Calu3 (cell line): ENCODE measurements around the gene GPSM1. TPM values are rescaled to one million over a fixed set of nuclear protein-coding genes. Genes with fewer than 3 reads are reported as not detected.

Experiments
- BruUV-seq: library from RNA; stranded (reverse); fragments of 400-500 nt; replicated peaks from 2 replicates; lab custom pipeline; 2021; lab: Mats Ljungman, UMichigan
- CTCF ChIA-PET: fragments of 300-600 bp; sonication (Branson Sonifier 250); formaldehyde crosslinking; loops from one replicate; lab custom pipeline; 2022; ENCODE audit warnings: antibody characterized with exemption; lab: Charles Lee
- DNase-seq: peaks from one replicate; pipeline ENCODE4 v3.0.0; 2022
- H3K27ac Mint-ChIP-seq: one replicate; pipeline ENCODE4 v1.8.0; 2022; ENCODE audit warnings: mixed read lengths; ENCODE audit not compliant: unreplicated experiment
- H3K27me3 Mint-ChIP-seq: one replicate; pipeline ENCODE4 v1.8.0; 2022; ENCODE audit warnings: mixed read lengths; ENCODE audit not compliant: unreplicated experiment
- H3K36me3 Mint-ChIP-seq: one replicate; pipeline ENCODE4 v1.8.0; 2022; ENCODE audit warnings: mild to moderate bottlenecking, moderate library complexity, mixed read lengths; ENCODE audit not compliant: insufficient read depth, unreplicated experiment
- H3K4me1 Mint-ChIP-seq: one replicate; pipeline ENCODE4 v1.8.0; 2022; ENCODE audit warnings: mild to moderate bottlenecking, low read depth, mixed read lengths; ENCODE audit not compliant: unreplicated experiment
- H3K4me3 Mint-ChIP-seq: one replicate; pipeline ENCODE4 v1.8.0; 2022; ENCODE audit warnings: mild to moderate bottlenecking, low read depth, moderate library complexity, mixed read lengths; ENCODE audit not compliant: unreplicated experiment
- H3K9me3 Mint-ChIP-seq: one replicate; pipeline ENCODE4 v1.8.0; 2022; ENCODE audit warnings: low read depth, mixed read lengths; ENCODE audit not compliant: unreplicated experiment
- CTCF ChIP-seq: fragments of 200-600 bp; IDR thresholded peaks from one replicate; pipeline ENCODE4 v1.8.0; 2022; ENCODE audit warnings: antibody characterized with exemption; ENCODE audit not compliant: unreplicated experiment
- intact Hi-C: fragments of 100-400 bp; cut with micrococcal nuclease; formaldehyde crosslinking; loops from one replicate; pipeline ENCODE4 v1.10.0; 2022; ENCODE audit not compliant: unreplicated experiment
- total RNA-seq: library from RNA; stranded (reverse); gene quantifications from 2 replicates; pipeline ENCODE4 v1.2.3, GENCODE V29; 2022

Gene GPSM1
- total RNA-seq, 1 experiment from 2014 or later, result 3.9 TPM

- no peaks in the 10 kb centered on the region for H3K4me1 Mint-ChIP-seq
Observed at GRCh38 chr9:136303066-136303824, 24.1 kb upstream of the GPSM1 start.

GRCh38 chr9:136303825-136304416 lies 23.4 kb upstream of the GPSM1 start, which contains the start of gene CCDC187:
Gene CCDC187 (minus strand): TSS chr9:136304094. CDS start chr9:136303830, 264 bp downstream.
- H3K9me3 Mint-ChIP-seq, result no peaks in the 10 kb centered on the region
- DNase-seq, result no peak
- H3K4me1 Mint-ChIP-seq, result no peaks in the 10 kb centered on the region
- no peak within 1 kb of the TSS for H3K4me3 Mint-ChIP-seq
- H3K36me3 Mint-ChIP-seq, result no peaks in the 10 kb centered on the region
- H3K27me3 Mint-ChIP-seq, result no peaks in the 10 kb centered on the region
- intact Hi-C loops, result no loop called here
- no TSS peak for BruUV-seq
- no peak within 1 kb of the TSS for H3K27ac Mint-ChIP-seq
- TF ChIP-seq CTCF, result no peak
- CTCF ChIA-PET, result no interaction called here

More at GRCh38 chr9:136303066-136303824, 24.1 kb upstream of the GPSM1 start:
- BruUV-seq, result no TSS peak
- intact Hi-C loops, result no loop called here
- no peaks in the 10 kb centered on the region for H3K9me3 Mint-ChIP-seq
- peak; percentile 21 for DNase-seq
- TF ChIP-seq CTCF, result no peak
- no peak overlapping the region for H3K4me3 Mint-ChIP-seq
- no peaks in the 10 kb centered on the region for H3K36me3 Mint-ChIP-seq
- H3K27ac Mint-ChIP-seq, result no peak overlapping the region
- H3K27me3 Mint-ChIP-seq, result no peaks in the 10 kb centered on the region
- CTCF ChIA-PET, result no interaction called here

- no peaks in the 10 kb centered on the region for H3K36me3 Mint-ChIP-seq
Observed at GRCh38 chr9:136304456-136304855, 22.9 kb upstream of the GPSM1 start.

GRCh38 chr9:136304981-136305380 lies 22.4 kb upstream of the GPSM1 start:
- Mint-ChIP-seq H3K9me3 (no peaks in the 10 kb centered on the region), H3K36me3 (no peaks in the 10 kb centered on the region), H3K4me3 (no peak overlapping the region), H3K4me1 (no peaks in the 10 kb centered on the region), H3K27me3 (no peaks in the 10 kb centered on the region), H3K27ac (no peak overlapping the region)
- BruUV-seq, result no TSS peak
- CTCF ChIA-PET, result no interaction called here
- no peak for DNase-seq
- no peak for TF ChIP-seq CTCF
- intact Hi-C loops, result no loop called here

More at GRCh38 chr9:136304456-136304855, 22.9 kb upstream of the GPSM1 start:
- Mint-ChIP-seq H3K4me3 (no peak overlapping the region), H3K9me3 (no peaks in the 10 kb centered on the region), H3K27ac (no peak overlapping the region), H3K27me3 (no peaks in the 10 kb centered on the region), H3K4me1 (no peaks in the 10 kb centered on the region)
- CTCF ChIA-PET, result no interaction called here
- DNase-seq, result no peak
- no TSS peak for BruUV-seq
- no peak for TF ChIP-seq CTCF
- intact Hi-C loops, result no loop called here
